Activated T-cell treated with anti-CD3 and anti-CD28 coated beads for 4 hours (primary cell): Measurements from ENCODE around the gene TCEAL3.
"Not testable (repeated sequence)": the region's sequence is repeated elsewhere in the genome, so short reads cannot be mapped to it uniquely, and the experiment has no call there.

ENCODE experiments used
- DNase-seq: peaks from one replicate; pipeline ENCODE4 v3.0.0-alpha.2; 2020

Gene TCEAL3

DNA sequence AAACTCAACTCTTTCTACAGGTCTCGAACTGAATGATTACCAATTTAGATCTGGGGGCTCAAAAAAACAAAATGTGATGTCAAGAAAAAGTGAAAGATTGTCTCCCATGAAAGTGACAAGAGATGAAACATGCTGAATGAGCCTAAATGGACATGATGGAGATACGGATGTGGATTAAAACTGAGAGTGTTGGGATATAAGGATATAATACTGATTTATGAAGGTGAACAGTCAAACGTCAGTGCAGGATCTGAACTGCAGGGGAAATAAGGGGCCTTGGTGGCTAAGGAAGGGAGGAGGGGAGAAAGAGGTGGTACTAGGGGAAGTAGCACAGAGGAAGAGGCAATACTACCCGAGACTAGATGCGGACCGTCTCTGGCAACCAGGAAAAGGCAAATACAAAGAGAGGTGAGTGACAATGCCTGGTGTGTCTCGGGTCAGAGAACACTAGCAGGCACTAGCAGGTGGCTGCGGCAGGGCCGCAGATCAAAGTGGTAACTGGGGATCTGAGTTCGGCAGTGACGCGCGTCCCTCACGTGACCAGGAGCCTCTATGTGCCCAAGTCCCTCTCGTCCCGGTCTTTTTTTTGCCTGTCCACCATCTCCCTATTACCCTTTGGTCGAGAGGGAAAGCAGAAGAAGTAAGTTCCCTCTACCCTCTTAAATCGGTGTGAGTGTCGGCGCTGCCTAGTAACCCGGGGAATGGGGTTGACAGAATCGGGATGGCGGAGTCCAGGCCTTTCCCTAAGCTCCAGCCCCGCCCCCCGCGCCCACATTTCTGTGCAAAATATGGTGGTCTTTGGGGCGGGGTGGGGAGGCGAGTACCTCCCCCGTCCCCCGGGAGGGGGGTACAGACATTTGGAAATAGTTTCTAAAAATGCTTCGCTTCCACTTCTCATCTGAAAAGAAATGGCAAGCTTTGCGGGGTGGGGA is 20.9 kb downstream of the TCEAL3 start, which contains the start of gene TCEAL1:
TCEAL1 (plus strand) TSS at position 590 of the 932 bp plus-strand sequence. CDS start 942 bp downstream, outside the sequence.
- peak; percentile 15 for DNase-seq

DNA sequence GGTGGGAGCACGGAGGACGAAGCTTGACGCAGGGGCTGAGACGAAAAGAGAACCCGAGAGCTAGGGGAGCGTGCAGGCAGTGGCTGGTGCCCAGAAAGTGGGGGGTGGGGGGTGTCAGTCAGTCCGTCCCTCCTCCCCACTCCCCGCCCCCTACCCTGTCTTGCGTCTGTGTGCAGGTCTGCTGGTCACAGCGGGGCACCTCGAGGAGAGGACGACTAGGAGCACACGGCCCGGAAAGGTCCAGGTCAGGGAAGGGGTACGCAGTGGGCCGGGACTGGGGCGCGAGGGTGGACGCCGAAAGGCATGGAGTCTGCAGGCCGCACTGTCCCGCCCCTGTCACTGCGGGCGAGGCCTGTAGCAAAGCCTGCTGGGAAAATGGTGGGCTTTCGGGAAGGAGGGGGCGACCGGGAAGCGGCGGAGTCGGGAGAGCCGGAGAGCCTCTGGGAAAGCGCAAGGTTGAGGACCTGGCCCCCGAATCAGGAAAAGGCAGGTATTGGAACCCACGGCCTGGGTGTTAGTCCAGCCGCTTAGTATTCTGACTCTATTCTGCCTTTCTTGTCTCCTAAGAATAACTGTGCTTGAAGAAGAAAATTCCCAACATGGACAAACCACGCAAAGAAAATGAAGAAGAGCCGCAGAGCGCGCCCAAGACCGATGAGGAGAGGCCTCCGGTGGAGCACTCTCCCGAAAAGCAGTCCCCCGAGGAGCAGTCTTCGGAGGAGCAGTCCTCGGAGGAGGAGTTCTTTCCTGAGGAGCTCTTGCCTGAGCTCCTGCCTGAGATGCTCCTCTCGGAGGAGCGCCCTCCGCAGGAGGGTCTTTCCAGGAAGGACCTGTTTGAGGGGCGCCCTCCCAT is 21.8 kb downstream of the TCEAL3 start:
- no peak for DNase-seq

DNA sequence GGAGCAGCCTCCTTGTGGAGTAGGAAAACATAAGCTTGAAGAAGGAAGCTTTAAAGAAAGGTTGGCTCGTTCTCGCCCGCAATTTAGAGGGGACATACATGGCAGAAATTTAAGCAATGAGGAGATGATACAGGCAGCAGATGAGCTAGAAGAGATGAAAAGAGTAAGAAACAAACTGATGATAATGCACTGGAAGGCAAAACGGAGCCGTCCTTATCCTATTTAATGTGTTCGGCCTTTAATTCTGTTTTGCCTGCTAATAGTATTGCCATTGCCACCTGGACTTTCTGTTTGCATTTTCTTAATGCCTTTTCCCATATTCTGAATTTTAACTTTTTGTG is 22.4 kb downstream of the TCEAL3 start:
- DNase-seq: no peak

DNA sequence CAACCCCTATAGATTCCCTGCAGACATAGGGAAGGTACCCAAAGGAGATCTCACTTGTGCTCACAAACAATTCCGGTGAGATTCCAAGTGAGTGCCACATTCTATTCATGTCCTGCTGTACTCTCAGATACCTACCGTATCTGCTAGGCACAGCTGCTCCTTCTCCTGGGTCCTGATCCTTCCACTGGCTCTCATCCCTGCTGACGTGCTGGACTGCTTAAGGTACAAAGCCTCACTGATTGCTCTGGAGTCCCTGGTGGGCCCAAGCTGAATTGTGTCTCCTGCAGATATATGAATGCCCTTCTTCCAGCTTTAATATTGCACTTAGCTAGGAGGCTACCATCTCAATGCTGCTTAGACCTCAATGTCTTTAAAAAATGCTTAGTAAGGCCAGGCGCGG is 23.4 kb downstream of the TCEAL3 start:
- no peak for DNase-seq

DNA sequence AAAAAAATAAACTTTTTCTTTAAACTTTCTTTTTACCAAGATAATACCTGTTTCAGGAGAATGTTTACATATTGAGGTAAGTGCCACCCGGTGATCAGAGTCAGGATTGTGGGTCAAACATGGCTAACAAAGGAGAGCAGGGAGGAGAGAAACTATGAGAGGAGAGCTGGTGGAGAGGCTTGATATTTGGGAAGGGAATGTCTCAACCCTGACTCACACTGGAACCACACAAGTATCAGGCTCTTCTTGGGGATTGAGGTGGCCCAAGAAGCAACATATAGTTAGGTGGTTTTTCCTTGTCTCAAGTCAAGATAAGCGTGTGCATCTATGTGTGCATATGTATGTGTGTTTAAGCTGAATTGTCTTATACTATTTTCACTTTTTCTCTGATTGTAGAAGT is 27.7 kb downstream of the TCEAL3 start:
- DNase-seq: no peak

DNA sequence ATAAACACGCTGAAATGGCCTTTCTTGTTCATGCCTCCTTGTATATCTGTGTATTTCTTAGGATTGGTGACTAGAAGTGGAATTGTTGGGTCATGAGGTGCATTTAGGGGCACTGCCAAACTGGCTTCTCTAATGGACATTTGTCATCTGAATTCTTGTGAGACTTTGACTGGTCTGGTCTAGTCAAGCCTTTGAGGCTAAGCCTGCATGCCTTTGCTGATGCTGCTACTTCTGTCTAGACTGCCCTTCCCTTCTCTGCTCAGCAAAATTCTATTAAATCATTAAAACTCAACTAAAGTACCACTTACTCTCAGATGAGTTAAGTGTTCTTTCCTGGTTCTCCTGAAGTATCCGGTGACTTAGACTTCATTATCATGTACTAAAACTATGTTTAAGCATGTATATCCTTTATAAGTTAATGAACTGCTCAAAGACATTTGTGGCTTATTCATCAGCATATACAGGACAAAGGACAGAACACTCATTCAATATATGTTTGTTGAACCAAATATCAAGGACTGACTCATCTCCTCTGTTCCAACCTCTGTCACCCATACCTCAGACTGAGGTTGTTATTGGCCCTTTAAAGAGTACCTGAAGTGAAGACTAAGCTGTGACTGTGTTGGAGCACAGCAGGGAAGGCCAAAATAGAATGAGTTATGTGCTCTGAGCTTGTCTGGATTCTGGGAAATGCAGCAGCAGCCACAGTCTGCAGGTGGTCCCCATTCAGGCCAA is 30.0 kb downstream of the TCEAL3 start:
- DNase-seq: no peak

DNA sequence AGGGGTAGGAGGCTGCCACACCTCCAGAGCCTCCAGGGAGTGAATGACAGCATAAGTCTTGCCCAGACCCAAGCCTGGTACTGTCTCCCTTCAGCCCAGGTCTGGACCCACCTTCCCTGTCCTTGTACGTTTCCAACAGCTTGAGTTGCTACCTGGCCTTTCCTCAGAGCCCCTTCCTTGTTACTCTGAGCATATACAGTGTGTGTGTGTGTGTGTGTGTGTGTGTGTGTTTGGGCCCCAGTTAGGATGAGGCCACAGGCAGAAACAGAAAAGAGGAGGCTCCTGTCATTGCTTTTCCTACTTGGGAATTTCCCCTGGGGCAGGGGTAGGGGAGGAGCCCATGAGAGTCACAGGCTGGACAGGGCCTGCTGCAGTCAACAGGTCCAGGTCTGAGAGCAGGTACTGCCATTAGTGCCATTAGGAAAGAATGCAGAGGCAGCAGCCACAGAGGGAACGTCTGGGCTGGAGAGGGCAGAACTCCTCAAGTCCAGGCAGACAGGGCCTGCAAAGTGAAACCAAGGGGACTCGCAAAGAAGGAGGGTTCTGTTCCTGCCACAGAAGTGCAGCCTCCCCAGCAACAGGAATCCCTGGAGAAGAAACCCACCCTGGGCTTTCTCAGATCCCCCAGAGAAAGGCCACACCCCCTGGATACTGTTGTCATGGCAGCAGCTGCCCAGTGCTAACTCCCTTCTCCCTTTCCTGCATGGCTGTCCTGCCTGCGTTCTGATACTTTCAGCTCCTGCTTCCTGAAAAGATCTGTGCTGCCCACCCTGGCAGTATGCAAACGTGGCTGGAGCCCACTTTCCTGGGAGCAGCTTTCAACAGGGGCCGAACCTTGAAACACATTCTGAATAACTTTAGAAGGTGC is 30.9 kb downstream of the TCEAL3 start:
- not testable (repeated sequence) for DNase-seq

DNA sequence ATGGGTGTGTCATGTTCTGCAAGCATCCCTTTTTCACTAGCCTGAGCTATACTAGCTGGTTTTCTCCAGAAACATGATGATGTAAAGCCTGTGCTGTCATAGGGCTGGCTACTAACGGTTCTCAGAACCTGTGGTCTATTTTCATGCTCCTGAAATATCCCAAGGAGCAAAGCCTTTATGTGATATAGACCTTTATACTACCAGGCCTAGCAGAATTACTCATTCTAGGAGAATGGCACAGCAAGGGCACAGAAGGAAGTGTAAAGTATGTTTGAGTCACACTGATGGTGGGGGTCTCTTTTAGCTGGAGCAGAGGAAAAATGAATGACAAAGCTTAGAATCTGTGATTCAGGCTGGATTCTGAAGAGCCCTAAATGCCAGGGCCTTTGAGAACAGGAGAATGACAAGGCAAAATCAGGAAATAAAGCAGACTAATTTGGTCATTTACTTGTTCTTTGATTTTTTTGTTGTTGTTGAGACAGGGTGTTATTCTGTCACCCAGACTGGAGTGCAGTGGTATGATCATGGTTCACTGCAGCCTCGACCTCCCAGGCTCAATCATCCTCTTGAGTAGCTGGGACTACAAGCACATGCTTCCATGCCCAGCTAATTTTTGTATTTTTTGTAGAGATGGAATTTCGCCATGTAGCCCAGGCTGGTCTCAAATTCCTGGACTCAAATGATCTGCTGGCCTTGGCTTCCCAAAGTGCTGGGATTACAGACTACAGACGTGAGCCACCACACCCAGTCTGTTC is 32.8 kb downstream of the TCEAL3 start:
- DNase-seq: no peak

DNA sequence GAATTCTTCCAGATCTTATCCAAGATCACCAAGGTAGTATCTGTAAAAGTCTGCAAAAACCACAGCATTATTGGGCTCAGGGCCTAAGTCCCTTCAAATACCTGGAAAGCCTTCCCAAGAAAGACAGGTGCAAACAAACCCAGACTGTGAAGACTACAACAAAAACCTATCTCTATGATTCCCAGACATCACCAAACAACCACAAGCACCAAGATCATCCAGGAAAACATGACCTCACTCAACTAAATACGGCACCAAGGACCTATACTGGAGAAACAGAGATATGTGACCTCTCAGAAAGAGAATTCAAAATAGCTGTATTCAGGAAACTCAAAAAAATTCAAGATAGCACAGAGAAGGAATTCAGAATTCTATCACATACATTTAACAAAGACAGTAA is 36.4 kb downstream of the TCEAL3 start:
- no peak for DNase-seq

DNA sequence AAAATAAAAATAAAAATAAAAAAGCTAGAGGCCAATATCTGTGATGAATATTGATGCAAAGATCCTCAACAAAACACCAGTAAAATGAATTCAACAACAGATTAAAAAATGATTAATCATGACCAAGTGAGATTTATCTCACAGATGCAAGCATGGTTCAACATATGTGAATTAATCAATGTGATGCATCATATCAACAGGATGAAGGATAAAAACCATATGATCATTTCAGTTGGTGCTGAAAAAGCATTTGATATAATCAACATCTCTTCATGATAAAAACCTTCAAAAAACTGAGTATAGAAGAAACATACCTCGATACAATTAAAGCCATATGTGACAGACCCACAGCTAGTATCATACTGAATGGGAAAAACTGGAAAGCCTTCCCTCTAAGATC is 39.9 kb downstream of the TCEAL3 start:
- no peak for DNase-seq

DNA sequence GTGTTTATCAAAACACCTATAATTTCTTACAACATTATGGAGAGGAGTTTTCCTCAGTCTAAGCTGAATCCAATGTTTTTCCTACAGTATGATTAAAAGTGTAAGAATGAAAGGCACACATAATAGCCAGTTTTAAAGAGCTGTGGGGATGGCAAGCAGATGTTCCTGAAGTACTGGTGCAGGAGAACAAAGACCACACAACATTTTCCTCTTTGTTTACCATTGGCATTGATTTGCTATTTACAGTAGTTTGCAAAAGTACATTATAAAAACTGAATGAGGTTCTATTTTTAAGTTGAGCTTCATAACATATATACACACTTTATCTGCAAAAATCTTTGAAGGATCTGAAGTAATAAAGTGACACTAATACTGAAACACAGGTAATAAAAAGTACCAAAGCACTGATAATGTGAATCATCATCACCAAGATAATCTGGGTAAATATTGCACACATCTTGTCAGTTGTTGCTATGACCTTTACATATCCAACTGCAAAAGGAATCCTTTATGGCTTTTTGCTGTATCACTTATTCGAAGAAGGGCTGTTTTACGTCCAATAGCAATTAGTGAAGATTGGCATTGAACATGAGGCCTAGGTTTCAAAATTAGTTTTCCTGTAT is 43.5 kb downstream of the TCEAL3 start:
- DNase-seq: no peak

DNA sequence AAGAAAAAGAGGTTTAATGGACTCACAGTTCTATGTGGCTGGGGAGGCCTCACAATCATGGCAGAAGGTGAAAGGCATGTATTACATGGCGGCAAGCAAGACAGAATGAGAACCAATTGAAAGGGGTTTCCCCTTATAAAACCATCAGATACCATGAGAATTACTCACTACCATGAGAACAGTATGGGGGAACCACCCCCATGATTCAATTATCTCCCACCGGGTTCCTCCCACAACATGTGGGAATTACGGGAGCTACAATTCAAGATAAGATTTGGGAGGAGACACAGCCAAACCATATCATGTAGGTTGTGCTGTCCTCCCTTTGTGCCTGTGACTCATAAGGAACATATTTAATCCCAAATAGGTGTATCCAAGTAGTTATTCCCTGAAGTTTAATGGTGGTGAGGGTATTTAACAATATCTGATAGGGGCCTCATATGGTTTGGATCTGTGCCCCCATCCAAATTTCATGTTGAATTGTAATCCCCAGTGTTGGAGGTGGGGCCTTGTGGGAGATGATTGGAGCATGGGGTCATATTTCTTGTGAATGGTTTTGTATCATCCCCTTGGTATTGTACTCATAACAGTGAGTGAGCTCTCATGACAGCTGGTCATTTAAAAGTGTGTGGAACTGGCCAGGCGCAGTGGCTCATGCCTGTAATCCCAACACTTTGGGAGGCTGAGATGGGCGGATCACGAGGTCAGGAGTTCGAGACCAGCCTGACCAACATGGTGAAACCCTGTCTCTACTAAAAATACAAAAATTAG is 47.7 kb downstream of the TCEAL3 start:
- DNase-seq: not testable (repeated sequence)

DNA sequence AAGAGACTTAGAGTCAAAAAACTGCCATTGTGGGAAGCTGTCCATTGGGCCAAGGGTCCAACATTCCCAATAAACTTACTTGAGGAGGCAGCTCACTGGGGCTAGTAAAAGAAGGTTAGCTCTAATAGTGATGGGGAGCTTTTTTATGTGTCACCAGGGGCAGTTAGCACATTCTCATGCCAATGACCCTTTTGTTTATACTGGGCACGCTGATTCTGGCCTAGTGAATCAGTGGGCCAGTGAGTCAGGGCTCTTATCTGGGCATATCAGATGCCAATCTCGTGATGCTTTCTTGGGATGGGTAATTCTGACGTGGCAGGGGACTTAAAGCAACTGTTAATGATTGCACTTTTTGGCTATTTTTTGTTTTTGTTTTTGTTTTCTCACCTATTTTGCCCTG is 48.9 kb downstream of the TCEAL3 start:
- DNase-seq: no peak

DNA sequence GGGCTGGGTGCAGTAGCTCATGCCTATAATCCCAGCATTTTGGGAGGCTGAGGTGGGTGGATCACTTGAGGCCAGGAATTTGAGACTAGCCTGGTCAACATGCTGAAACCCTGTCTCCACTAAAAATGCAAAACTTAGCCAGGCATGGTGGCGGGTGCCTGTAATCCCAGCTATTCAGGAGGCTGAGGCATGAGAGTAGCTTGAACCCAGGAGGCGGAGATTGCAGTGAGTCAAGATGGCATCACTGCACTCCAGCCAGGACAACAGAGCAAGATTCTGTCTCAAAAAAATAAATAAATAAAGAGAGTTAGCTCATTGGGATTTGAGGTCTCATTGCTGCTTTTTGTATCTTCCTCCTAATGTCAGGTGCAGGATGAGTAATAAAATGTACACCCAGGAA is 49.3 kb downstream of the TCEAL3 start:
- DNase-seq: not testable (repeated sequence)

DNA sequence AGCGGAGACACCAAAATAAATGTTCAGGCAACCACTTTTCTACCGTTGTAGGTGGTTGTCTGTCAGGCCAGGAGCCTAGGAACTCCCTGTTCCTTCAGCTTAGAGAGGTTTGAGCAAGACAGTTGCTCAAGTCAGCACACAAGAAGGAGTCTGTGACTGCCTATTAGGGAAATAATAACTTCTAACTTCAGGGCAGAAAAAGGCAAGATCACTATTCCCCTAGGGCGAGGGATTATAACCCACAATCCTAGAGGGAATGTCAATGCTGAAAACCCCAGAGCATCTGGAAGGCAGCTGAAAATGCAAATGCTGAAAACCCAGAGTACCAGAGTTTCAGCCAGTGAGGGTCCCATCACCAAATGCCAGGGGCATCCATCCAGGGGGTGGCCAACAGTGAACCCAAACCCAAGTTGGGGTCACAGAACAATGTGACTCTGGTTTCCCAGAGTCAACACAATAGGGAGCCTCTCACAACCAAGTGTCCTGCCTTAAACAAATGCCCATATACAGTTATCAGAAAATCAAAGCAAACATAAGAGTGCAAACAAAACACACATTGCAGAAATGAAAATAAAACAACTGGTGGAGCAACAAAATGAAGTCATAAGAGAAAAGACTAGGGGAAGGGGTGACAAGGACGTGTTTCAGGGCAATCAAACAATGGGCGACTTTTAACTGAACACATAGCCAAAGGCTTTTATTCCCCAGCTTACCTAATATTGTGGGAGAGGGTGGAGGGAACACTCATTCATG is 51.1 kb downstream of the TCEAL3 start:
- no peak for DNase-seq

DNA sequence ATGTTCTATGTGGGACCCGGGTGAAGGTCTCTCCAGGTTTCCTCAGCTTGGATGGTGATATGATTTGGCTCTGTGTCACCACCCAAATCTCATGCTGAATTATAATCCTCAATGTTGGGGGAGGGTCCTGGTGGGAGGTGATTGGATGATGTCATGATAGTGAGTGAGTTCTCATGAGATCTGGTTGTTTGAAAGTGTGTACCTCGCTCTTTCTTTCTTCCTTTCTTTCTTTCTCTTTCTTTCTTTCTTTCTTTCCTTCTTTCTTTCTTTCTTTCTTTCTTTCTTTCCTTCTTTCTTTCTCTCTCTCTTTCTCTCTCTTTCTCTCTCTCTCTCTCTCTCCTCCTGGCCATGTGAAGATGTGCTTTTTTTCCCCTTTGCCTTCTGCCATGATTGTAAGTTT is 51.7 kb downstream of the TCEAL3 start:
- not testable (repeated sequence) for DNase-seq
